IPS-18c (cell line): Measurements from ENCODE around the gene THSD4.
"Not testable (repeated sequence)": the region's sequence is repeated elsewhere in the genome, so short reads cannot be mapped to it uniquely, and the experiment has no call there.

Experiments used
- H3K4me3 ChIP-seq: 2 replicates; pipeline ENCODE4 v1.7.0; 2013; ENCODE audit warnings: low read depth, mild to moderate bottlenecking, low read length, moderate library complexity; ENCODE audit not compliant: insufficient read depth
- H3K9me3 ChIP-seq: one replicate; pipeline ENCODE4 v1.6.1; 2013; ENCODE audit warnings: mild to moderate bottlenecking, low read length, moderate library complexity; ENCODE audit not compliant: control insufficient read depth, insufficient read depth

THSD4 gene

DNA sequence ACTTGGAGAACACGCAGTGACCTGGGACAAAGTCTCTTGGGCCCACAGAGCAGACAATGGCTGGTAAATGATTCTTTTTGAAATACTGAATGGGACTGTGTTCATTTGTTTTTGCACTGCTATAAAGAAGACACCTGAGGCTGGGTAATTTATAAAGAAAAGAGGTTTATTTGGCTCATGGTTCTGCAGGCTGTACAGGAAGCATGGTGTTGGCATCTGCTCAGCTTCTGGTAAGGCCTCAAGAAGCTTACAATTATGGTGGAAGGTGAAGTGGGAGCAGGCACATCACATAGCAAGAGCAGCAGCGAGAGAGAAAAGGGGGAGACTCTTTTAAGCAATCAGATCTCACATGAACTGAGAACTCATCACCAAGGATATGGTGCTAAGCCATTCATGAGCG, 321.6 kb downstream of the THSD4 start:
- H3K9me3 ChIP-seq, result no peaks in the 10 kb centered on the region

DNA sequence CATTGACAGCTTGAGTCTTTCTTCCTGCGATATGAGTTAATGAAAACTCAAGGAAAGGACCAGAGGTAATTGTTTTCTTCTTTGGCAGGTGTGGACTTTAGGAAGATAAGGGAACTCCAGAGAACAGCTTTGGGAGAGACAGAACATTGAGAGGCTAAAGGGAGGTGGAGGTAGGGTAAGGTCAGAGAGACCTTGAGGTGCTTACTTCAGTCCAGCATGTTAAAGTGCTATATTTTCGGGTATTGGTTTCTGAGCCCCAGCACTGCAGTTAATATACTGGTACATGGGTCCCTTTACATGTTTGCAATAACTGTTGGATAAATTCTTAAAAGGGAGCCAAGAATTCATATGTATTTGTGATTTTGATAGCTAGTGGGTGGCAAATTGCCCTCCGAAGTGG, 322.1 kb downstream of the THSD4 start:
- no peak overlapping the region for H3K4me3 ChIP-seq
- H3K9me3 ChIP-seq, result no peaks in the 10 kb centered on the region

More for the DNA sequence above, 321.6 kb downstream of the THSD4 start:
- H3K4me3 ChIP-seq, result no peak overlapping the region

DNA sequence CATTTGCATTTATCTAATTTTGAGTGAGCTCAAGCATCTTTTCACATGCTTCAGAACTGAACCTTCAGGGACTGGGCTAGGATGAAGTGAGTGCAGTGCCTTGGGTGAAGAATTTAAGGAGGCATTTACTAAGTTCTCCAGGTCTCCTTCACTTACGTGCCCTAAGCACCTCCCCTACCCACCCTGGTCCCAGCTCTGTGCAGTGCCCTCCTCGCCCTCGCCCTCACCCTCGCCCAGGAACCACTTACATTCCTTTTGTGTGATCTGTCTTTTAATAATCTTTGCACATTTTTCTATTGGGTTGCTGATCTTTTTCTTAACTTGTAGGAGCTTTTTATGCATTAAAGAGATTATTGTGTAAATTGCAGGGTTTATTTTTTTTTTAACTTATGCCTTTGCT, 322.6 kb downstream of the THSD4 start:
- Histone ChIP-seq H3K4me3 (no peak overlapping the region), H3K9me3 (no peaks in the 10 kb centered on the region)

DNA sequence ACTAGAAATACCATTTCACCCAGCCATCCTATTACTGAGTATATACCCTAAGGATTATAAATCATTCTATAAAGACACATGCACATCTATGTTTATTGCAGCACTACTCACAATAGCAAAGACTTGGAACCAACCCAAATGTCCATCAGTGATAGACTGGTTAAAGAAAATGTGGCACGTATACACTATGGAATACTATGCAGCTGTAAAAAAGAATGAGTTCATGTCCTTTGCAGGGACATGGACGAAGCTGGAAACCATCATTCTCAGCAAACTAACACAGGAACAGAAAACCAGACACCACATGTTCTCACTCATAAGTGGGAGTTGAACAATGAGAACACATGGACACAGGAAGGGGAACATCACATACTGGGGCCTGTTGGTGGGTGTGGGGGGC, 324.2 kb downstream of the THSD4 start:
- not testable (repeated sequence) for H3K4me3 ChIP-seq, H3K9me3 ChIP-seq

DNA sequence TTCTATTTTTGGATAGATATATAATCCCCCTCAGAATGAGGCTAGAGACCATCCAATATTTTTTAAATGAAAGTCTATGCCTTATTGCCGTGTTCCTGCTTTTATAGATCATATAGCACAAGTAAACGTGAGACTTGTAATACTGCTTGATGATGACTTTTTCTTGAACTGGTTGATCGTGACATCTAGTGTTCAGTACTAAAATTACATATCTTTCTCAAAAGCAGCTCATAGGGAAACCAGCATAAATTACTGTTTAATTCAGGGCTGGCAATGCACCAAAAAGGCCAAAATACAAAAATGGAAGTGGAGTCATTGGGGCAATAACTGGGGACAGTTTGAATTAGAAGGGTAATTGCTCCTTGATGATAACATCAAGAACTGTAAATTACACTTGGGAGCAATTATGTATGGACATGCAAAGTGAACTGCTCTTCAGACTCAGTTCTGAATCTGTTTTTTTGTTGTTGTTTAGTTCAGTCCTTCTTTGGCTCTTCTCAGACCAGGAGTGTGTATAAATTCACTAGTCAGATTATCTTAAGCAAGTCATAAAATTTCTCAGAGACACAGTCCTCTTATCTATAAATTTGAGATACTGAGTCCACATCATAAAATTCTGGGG, 325.3 kb downstream of the THSD4 start:
- H3K9me3 ChIP-seq, result no peaks in the 10 kb centered on the region

DNA sequence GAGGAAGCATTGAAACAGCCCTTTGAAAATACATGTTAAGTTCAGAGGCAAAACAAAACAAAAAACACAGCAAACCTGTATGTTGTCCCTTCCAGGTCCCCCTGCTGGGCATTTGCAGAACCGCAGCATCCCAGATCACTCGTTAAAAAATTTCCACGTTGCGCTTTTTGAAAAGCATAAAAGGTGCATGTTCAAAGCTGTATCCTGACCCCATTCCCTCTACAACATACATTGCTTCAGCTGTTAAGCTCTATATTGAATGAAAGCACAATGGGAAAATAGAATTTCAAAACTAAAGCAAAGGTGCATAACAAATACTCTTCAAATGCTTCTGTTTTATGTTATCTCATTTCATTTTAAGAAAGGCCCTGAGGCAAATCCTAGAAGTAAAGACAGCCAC, 328.3 kb downstream of the THSD4 start:
- Histone ChIP-seq H3K9me3 (no peaks in the 10 kb centered on the region), H3K4me3 (no peak overlapping the region)

More for the DNA sequence above, 325.3 kb downstream of the THSD4 start:
- no peak overlapping the region for H3K4me3 ChIP-seq

DNA sequence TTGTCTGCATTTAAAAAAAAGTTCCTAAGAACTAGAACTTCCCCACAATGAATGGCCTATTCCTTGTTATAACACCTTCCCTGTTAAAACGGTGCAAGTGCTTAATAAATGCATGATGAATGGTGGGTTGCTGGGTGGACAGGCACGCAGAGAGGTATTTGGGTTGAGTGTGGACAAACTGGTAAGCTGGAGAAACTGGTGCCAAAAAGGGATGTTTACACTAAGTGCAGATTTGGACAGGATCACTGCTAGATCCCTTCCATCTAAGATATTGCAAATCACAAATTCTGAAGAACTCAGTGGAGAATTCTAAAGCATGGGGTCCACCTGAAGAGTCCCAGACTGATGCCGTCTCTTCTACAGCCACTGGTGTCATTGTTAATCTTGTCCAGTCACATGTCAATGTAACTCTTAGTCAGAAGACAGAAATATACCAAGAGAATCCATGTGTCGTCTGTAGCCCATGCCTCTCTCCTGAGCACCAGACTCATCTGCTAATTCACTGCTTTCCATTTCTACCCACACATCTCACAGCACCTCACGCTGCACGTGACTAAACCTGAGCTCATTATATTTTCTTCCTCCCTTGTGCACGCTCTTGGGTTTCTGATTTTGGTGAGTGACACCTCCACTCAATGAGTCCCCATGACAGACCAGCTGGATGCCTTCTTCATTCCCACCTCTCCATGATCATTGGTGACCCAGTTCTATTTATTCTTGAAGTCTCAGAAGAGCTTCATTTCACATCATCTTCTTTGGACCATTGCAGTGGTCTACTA, 328.9 kb downstream of the THSD4 start:
- H3K4me3 ChIP-seq, result no peak overlapping the region

DNA sequence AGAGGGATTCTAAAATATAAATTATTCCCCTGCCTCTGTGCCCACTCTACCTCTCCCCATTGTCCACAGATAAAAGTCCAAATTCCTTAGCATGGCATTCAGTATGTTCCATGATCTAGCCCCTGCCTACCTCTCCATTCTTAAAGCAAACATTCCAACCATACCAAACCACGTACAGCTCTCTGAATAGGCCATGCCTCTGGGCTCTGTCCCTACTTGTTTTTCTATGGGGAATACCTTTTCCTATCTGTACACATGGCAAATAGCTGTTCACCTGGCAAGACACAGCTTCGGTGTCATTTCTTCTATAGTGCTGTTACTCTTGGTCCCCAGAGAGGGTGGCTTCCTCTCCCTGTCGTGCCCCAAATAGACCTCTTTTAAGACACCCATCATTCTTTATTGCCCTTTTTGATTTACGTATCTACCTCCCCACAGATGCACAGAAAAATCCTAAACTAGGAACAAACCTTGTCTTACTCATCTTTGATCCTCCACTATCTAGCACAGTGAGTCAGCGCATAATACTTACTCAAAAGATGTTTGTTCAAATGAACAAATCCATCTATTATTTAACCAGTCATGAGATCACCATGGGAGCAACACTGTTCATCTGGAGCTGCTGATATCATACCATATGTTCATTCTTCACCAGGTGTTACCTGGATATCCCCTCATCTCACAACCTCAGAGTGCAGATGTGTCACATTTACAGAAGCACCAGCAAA, 329.8 kb downstream of the THSD4 start:
- Histone ChIP-seq H3K4me3 (no peak overlapping the region), H3K9me3 (no peaks in the 10 kb centered on the region)

More for the DNA sequence above, 328.9 kb downstream of the THSD4 start:
- no peaks in the 10 kb centered on the region for H3K9me3 ChIP-seq

DNA sequence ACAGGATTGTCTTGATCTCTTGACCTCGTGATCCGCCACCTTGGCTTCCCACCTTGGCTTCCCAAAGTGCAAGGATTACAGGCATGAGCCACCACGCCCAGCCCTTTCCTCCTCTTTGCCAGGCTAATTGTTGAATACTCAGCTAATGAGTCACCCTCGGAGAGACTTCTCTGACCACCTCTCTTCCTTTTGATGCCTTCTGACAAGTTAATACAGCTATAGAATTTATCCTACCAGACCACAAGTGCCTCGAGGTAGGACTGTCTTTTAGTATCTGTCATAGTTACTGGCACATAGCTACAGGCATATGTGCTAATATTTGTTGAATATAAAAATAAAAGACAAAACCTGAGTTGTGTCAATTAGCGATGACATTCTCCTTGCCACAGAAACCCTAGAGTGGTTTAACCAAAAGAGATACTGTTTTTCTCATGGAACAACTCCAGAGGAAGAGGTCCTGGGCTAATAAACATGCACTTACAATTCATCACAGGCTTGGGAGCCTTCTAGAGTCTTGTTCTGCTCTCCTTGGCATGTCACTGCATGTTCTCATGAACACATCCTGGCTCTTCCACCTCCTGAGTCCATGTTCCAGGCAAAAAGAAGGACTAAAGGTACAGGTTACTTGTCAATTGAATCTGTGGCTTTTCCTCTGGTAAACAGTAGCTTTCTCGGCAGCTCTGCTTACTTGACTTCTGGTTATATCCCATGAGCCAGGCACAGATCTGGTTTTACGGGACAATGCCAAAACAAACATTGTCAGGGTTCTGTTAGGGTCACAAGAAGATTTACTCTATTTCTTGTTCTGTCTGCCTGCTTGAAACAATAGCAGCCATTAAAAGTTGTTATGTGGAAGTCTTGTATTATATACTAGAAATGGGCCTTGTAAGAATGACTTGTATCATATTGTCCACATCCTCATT, 332.3 kb downstream of the THSD4 start:
- no peaks in the 10 kb centered on the region for H3K9me3 ChIP-seq
- H3K4me3 ChIP-seq, result no peak overlapping the region

DNA sequence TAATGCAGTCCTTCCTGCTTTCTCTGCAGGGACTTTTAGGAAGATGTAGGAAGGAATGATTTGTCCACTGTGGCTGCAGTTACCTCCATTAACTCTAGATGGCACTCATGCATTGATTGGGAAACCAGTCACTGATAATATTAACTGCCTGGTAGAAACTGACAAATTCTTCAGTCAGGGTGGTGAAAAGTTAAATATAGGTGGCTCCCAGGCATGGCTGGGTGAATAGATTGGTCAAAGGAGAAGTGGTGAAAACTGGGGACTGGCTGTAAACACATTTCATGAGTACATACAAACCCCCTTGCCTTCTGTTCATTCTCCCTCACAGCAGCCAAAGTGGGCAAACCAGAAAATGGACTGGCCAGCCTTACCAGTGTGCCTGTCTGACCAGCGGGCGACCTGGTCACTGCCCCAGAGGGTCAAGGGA, 333.4 kb downstream of the THSD4 start:
- Histone ChIP-seq H3K9me3 (no peaks in the 10 kb centered on the region), H3K4me3 (no peak overlapping the region)

DNA sequence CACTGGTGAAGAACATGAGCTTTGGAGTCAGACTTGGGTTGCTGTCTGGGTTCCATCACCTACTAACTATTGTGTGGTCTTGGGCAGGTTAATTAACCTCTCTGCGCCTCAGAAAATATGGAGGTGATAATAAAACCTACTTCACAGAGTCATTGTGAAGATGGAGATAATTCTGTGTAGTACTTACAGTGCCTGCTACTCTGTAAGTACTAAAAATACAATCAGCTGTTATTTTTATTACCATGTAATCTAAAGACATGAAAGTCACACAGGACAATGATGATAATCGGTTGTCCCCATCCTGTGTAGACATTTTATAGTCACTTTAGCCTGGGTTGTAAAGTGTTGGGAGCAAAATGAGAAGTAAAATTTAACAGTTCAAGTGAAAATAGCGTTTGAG, 334.1 kb downstream of the THSD4 start:
- Histone ChIP-seq H3K4me3 (no peak overlapping the region), H3K9me3 (no peaks in the 10 kb centered on the region)

DNA sequence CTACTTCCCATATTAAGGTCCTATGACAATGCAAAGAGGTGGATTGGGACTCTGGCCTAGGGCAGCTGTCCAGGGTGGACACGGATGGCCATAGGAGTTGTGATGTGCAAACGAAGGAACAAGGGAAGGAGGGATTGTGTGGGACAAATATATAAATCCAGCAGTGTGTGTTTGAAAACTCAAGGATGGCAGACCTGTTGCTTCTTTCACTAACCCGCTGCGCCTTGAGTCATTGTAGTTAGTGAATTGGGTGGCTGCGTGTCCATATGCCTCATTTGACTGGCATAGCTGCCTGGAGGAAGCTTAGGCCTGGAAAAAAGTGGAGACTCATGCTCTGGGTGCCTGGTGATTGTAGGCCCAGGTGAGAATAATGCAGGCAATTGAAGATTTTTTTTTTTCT, 334.7 kb downstream of the THSD4 start:
- H3K9me3 ChIP-seq, result no peaks in the 10 kb centered on the region
- no peak overlapping the region for H3K4me3 ChIP-seq

DNA sequence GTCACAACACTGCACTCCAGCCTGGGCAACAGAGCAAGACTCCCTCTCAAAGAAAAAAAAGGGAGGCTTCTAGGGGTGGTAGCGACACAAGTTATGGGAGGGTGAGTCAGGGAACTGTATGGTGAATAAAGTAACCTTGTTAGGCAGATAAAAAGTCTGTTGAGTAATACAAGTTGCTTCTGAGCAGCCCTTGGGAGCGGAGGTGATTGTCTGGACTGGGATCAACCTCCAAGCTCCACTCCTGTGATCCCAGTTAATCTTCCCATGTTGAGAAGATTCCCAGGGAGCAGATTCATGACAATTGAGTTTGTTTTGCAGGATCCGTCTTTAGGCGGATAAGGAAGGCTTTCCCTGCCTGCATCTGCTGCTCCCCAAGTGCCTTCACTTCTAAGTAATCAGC, 335.9 kb downstream of the THSD4 start:
- Histone ChIP-seq H3K9me3 (no peaks in the 10 kb centered on the region), H3K4me3 (no peak overlapping the region)

DNA sequence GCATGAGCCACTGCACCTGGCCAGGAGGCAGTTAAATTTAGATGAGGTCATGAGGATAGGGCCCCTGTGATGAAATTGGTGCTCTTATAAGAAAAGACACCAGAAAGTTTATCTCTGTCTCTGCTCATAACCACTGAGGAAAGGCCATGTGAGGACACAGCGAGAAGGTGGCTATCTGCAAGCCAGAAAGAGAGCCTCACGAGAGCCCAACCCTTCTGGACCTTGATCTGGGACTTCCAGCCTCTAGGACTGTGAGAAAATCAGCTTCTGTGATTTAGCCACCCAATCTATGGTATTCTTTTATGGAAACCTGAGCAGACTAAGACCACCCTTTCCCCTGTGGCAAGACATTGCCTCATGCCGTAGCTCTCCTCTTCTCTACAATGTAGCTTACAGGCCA, 337.6 kb downstream of the THSD4 start:
- no peaks in the 10 kb centered on the region for H3K9me3 ChIP-seq
- no peak overlapping the region for H3K4me3 ChIP-seq

DNA sequence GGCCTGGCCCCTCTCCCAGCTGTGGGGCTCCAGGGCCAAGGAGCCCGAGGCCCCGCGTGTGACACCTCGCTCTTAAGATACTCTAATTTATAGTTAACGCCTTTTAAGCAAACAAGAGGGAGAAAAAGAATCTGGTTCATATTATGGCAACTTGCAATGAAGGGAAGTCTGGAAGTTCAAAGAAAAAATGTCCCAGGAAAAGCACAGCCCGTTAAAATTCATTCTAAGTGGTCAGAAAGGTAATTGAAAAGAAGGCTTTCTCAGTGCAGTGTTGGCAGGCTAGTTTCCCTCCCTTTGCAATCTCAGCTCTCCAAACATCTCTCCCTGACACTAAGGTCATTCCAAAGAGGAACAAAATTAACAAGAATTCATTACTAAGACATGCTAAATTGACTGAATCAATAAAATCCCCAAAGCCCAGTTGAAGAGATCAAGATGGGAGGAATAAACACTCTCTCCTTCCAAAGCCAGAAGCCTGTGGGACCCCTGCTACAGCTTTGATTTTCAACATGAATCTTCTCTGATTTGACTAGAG, 339.3 kb downstream of the THSD4 start:
- Histone ChIP-seq H3K4me3 (no peak overlapping the region), H3K9me3 (no peaks in the 10 kb centered on the region)

DNA sequence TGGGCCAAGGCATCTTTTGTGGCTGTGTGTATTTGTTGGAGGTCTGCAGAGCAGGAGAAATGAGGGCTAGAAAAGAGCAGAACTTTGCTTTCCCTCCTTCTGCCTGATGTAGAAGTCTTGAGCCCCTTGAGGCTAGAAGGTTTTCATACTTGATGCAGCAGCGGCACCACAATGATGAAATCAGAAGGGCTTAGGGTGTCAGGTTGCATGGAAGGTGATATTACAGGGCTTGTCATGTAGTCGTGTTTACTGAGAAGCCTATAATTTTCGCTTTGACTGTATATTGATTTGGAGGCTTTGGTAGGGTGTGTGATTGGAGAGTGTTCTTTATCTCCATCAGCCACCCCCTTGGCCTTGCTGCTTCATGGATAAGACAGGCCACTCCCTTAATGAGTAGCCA, 339.8 kb downstream of the THSD4 start:
- Histone ChIP-seq H3K9me3 (no peaks in the 10 kb centered on the region), H3K4me3 (no peak overlapping the region)

DNA sequence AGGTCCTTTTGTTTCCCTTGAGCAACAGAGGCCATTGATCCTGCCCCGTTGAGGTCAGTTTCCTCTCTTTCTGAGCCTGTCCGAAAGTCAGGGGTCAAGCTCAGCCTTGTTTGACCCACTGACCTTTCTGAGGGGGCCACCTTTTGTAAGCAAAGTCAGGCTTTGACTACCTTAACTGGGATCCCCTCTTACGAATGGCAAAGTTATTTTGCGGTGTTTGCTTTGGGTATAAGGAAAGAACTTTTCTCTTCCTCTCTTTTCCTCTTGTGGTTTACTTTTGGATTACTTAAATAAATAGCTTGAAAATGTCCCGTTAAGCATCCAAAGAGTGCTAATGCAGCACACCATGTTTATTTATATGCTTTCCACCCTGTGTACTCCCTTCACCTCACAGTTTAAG, 340.6 kb downstream of the THSD4 start:
- no peak overlapping the region for H3K4me3 ChIP-seq

More for the DNA sequence above, 340.6 kb downstream of the THSD4 start:
- no peaks in the 10 kb centered on the region for H3K9me3 ChIP-seq
